ENCODE results near the gene OCEL1.

OCEL1 gene

DNA sequence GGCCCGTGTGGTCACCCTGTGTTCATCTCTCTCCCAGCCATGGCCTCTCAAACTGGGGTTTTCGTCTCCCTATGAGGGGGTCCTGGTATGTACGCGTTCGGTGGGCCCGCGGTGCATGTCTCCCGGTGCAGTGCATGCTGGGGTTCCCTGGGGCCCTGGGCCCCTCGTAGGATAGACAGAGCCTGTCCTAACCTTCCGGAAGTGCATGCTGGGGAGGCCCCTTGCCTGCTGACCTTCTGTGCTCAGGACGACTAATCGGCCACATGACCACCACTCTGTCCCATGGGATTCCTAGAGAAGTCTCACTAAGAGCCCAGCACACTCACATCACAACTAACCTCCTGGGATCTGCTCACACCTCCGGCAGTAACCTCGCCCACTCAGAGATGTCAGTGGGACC lies 15.7 kb upstream of the OCEL1 start:
- DNase-seq (ENCODE audit: low spot score): no peak

DNA sequence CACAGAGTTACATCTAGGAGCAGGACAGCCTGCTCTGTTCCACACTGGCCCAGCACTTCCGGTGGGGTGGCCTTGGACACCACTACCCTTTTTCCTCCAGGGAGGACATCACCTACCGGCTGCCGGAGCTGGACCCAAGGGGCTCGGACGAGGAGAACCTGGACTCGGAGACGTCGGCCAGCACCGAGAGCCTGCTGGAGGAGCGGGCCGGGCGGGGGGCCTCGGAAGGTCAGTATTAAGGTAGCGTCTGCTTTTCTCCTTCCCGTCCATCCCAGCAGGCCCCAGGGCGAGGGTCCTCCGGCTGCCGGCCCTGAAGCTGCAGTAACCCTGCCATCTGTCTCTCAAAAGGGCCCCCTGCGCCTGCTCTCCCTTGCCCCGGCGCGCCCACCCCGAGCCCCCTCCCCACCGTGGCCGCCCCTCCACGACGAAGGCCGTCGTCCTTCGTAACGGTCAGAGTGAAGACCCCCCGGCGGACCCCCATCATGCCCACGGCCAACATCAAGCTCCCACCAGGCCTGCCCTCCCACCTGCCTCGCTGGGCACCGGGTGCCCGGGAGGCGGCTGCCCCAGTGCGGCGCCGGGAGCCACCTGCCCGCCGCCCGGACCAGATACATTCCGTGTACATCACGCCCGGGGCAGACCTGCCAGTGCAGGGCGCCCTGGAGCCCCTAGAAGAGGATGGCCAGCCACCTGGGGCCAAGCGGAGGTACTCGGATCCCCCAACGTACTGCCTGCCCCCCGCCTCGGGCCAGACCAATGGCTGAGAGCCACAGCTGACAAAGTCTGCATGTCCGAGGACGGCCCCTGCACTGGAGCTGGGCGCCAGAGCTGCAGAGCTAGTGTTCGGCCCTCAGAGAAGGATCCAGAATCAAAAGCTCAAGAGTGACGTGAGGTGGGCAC lies 14.2 kb upstream of the OCEL1 start:
- no peak for DNase-seq (ENCODE audit: low spot score)

GRCh38 chr19:17213334-17213733 lies 12.7 kb upstream of the OCEL1 start:
- no peak for DNase-seq (ENCODE audit: low spot score)

DNA sequence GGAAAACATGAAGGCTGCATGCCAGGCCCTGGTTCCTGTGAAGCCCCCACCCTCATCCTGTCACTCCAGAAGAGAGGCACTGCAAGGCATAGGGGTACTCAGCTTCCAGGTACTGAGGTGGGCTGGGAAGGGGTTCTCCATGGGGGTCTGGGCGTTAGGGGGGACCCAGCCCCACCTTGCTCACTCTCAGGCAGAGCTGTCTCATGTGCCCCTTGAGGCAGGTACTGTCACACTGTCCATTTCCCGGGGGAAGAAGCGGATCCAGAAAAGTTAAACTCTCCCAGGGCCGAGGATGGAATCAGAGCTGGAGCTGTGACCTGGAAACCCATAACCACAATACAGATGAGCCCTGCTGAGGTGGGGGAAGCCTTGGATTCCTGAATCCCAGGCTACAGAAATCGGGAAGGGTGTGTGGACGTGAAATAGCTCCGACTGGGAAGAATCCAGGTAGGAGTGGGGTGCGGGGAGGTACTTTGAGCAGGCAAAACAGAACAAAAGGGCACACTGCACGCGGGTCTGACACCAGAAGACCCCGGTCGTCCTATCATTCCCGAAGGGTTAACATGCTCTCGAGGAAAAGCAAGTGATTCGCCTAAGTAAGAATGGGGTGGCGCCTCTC lies 11.4 kb upstream of the OCEL1 start:
- DNase-seq (ENCODE audit: low spot score): no peak

- DNase-seq (ENCODE audit: low spot score): peak; percentile 93
These were observed 10.7 kb upstream of the OCEL1 start, which contains the start of gene USE1 for GRCh38 chr19:17215127-17215971. USE1 (plus strand) TSS chr19:17215357; CDS start chr19:17215406, 49 bp downstream.

- no peak for DNase-seq (ENCODE audit: low spot score)
These were observed 9.9 kb upstream of the OCEL1 start for GRCh38 chr19:17216058-17216670.

GRCh38 chr19:17219286-17219685 lies 6.7 kb upstream of the OCEL1 start:
- no peak for DNase-seq (ENCODE audit: low spot score)

DNA sequence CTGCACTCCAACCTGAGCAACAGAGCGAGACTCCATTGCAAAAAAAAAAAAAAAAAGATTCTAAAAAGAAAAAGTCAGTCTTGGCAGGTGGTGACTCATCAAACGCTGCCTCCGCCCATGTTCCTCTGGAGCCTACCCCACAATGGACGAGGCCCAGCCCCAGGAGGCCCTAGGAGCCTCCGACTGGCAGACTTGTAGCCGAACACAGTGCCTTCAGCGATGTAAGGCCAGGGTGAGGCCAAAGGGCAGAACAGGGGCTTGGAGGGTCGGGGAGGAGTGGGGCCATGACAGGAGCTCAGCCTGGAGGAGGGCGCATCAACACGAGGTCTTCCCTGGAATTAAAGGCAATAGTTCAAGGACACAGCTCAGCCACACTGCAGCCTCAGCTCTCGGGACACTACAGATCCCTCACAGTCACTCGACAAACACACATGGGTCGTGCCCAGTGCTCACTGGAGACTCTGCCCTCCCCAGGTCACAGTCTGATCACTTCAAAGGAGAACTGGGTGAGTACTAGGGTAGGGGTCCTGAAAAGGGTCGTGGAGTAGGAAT lies 5.7 kb upstream of the OCEL1 start:
- DNase-seq (ENCODE audit: low spot score): peak; percentile 71

GRCh38 chr19:17225053-17225452 lies 973 bp upstream of the OCEL1 start:
- DNase-seq (ENCODE audit: low spot score): no peak

- no peak for DNase-seq (ENCODE audit: low spot score)
These were observed 1.9 kb downstream of the OCEL1 start for GRCh38 chr19:17227798-17228367.

DNA sequence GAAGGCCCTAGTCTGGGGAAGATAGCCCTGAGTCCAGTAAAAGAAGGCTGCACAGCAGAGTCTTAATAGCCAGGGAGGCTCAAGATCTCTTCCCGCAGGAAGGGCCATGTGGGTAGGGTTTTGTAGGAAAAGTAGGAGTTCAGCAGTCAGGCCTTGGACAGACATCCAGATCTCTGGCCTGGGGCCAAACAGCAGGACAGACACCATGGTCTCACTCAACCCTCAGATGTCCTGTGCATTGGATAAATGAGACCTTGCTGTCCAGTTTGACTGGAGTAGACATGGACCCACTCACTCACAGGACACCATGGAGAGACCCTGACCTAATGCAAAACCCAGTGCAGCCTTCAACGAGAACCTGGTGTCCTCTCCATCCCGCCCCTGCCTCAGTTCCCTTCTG lies 3.9 kb downstream of the OCEL1 start:
- no peak for DNase-seq (ENCODE audit: low spot score)

DNA sequence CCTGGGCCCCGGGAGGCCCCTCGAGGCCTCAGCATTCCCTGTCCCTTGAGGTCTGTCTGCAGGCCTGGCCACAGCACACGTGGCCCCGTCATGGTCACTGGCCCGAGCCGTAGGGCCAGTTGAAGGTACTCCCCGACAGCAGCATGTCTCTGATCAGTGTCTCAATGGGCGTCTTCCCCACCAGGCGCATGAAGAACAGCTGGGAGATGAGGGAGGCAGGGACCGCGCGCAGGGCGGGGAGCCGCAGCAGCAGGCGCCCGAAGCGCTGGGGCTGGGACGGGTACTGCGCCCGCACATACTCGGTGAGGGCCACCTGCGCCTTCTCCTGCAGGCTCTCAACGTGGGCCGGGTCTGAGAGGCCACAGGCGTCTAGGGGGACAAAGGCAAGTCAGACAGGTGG lies 6.2 kb downstream of the OCEL1 start:
- no peak for DNase-seq (ENCODE audit: low spot score)

GRCh38 chr19:17234911-17235299 lies 8.9 kb downstream of the OCEL1 start:
- peak; percentile 58 for DNase-seq (ENCODE audit: low spot score)

GRCh38 chr19:17235300-17235970 lies 9.4 kb downstream of the OCEL1 start:
- DNase-seq (ENCODE audit: low spot score): peak; percentile 47

DNA sequence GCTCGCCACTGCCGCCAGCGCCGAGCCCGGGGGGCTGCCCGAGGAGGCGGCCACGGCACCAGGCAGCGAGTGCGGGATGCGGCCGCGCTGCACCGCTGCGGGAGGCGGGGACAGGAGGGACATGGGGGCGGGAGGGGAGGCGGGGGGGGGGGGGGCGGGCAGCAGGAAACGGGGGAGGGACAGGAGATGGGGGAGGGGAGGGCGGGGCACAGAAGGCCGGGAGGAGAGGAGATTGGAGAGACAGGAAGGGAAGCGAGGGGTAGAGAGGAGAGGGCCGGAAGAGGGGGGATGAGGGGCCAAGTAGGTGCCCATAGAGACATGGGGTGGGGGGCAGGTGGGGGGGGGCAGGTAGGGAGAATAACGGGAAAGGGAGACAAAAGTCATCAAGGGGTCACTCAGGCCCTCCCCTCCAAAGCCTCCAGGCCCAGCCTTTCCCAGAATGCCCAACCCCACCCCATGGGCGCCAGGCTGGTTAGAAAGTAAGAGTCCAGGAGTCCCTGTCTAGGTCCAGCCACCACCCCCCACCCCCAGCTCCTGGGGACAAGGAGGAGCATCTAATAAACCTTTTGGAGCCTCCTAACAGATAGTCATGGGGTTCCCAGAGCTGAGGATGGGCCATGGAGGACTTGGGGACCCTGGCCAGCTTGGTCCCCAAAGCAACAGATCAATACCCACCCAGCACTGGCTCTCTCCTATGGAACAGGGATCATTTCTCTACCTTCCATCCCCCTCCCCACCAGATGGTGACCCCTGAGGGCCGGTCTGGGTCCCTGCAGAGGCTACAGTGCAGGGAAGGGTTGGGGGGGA lies 10.1 kb downstream of the OCEL1 start:
- no peak for DNase-seq (ENCODE audit: low spot score)

DNA sequence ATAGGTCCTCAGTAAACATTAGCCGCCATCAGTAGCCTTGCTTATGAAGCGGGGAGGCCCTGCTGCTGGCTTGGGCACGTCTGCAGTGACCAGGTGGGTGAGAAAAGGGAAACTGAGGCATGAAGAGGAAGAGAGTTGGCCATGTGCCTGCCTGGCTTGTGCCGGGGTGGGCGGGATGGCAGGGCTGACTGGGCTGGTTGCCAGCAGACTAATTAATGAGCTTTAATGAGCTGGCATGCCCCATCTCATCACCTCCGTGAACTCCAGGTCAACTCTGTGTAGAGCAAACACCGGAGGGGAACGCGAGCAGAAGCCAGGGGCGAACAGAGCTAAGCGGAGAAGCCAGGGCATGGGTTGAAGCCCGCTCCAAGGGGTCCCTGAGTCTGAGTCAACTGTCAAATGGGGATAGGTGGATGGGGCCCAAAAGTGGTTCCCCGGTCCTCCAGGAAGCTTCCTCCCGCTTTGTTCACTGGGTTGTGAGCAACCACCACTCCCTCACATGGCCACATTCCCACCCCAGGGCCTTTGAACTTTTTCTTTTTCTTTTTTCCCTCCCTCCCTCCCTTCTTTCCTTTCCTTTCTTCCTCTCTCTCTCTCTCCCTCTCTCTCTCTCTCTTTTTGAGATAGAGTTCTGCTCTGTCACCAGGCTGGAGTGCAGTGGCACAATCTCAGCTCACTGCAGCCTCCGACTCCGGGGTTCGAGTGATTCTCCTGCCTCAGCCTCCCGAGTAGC lies 11.0 kb downstream of the OCEL1 start:
- no peak for DNase-seq (ENCODE audit: low spot score)

- no peak for DNase-seq (ENCODE audit: low spot score)
These were observed 12.0 kb downstream of the OCEL1 start for GRCh38 chr19:17237747-17238706.
